ENCODE measurements around the gene SLC1A3.

SLC1A3 gene

DNA sequence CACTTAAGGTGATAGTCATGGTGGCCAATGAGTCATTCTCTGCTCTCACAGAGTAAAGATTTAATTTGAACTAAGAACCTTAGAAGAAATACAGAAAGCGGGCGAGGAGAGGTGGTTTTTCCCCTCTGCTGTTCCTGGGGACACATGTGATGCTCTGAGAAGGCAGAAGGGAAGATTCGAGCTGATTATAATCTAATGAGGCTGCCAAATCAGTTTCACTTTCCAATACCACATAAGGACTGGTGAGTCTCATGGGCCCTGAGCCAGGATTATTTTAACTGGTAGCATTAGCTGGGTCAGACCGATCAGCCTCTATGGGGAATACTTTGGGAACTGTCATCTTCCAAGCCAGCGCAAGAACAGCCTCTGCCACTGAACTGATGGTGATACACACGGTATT lies 116.5 kb downstream of the SLC1A3 start (continued):
- TF ChIP-seq, protein P1, sequence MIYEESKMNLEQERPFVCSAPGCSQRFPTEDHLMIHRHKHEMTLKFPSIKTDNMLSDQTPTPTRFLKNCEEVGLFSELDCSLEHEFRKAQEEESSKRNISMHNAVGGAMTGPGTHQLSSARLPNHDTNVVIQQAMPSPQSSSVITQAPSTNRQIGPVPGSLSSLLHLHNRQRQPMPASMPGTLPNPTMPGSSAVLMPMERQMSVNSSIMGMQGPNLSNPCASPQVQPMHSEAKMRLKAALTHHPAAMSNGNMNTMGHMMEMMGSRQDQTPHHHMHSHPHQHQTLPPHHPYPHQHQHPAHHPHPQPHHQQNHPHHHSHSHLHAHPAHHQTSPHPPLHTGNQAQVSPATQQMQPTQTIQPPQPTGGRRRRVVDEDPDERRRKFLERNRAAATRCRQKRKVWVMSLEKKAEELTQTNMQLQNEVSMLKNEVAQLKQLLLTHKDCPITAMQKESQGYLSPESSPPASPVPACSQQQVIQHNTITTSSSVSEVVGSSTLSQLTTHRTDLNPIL (CRISPR knock-in tag; IDR thresholded peaks at IDR 0.05; ENCODE audit: low read depth), result no peak
- TF ChIP-seq ISL1 (CRISPR knock-in tag; IDR thresholded peaks at IDR 0.05) (no peak), ZNF8 (CRISPR knock-in tag; IDR thresholded peaks at IDR 0.05) (no peak), ZC3H10 (CRISPR knock-in tag; IDR thresholded peaks at IDR 0.05) (no peak)
- TF ChIP-seq, protein P2, sequence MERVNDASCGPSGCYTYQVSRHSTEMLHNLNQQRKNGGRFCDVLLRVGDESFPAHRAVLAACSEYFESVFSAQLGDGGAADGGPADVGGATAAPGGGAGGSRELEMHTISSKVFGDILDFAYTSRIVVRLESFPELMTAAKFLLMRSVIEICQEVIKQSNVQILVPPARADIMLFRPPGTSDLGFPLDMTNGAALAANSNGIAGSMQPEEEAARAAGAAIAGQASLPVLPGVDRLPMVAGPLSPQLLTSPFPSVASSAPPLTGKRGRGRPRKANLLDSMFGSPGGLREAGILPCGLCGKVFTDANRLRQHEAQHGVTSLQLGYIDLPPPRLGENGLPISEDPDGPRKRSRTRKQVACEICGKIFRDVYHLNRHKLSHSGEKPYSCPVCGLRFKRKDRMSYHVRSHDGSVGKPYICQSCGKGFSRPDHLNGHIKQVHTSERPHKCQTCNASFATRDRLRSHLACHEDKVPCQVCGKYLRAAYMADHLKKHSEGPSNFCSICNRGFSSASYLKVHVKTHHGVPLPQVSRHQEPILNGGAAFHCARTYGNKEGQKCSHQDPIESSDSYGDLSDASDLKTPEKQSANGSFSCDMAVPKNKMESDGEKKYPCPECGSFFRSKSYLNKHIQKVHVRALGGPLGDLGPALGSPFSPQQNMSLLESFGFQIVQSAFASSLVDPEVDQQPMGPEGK (CRISPR knock-in tag; IDR thresholded peaks at IDR 0.05; ENCODE audit: borderline replicate concordance), result no peak

- no peak for TF ChIP-seq CSRNP3 (CRISPR knock-in tag; IDR thresholded peaks at IDR 0.05)
- TF ChIP-seq ZNF70 (CRISPR knock-in tag; IDR thresholded peaks at IDR 0.05), result no peak
- no peak for TF ChIP-seq RARB (CRISPR knock-in tag; IDR thresholded peaks at IDR 0.05)
- no peak for TF ChIP-seq ZC3H10 (CRISPR knock-in tag; IDR thresholded peaks at IDR 0.05)
- TF ChIP-seq, protein P1 (CRISPR knock-in tag; IDR thresholded peaks at IDR 0.05; ENCODE audit: low read depth), result no peak
- TF ChIP-seq, protein P3, sequence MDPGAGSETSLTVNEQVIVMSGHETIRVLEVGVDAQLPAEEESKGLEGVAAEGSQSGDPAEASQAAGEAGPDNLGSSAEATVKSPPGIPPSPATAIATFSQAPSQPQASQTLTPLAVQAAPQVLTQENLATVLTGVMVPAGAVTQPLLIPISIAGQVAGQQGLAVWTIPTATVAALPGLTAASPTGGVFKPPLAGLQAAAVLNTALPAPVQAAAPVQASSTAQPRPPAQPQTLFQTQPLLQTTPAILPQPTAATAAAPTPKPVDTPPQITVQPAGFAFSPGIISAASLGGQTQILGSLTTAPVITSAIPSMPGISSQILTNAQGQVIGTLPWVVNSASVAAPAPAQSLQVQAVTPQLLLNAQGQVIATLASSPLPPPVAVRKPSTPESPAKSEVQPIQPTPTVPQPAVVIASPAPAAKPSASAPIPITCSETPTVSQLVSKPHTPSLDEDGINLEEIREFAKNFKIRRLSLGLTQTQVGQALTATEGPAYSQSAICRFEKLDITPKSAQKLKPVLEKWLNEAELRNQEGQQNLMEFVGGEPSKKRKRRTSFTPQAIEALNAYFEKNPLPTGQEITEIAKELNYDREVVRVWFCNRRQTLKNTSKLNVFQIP (CRISPR knock-in tag; IDR thresholded peaks at IDR 0.05; ENCODE audit: borderline replicate concordance, low read depth), result no peak
- no peak for TF ChIP-seq ESRRG (CRISPR knock-in tag; IDR thresholded peaks at IDR 0.05)
- TF ChIP-seq OSR1 (CRISPR knock-in tag; IDR thresholded peaks at IDR 0.05), result no peak
- TF ChIP-seq, protein P2 (CRISPR knock-in tag; IDR thresholded peaks at IDR 0.05; ENCODE audit: borderline replicate concordance), result no peak
- no peak for TF ChIP-seq CSDC2 (CRISPR knock-in tag; IDR thresholded peaks at IDR 0.05)
- no peak for TF ChIP-seq PPARA (CRISPR knock-in tag; IDR thresholded peaks at IDR 0.05; ENCODE audit: borderline replicate concordance)
- no peak for TF ChIP-seq ARNTL (CRISPR knock-in tag; IDR thresholded peaks at IDR 0.05; ENCODE audit: borderline replicate concordance, low read depth)
- no peak for TF ChIP-seq ZNF565 (CRISPR knock-in tag; conservative IDR thresholded peaks at IDR 0.05; ENCODE audit: low read depth)
- TF ChIP-seq TCF4 (CRISPR knock-in tag; IDR thresholded peaks at IDR 0.05; ENCODE audit: borderline replicate concordance), result no peak
- no peak for ATAC-seq
These were observed 117.5 kb downstream of the SLC1A3 start for GRCh38 chr5:36723912-36724311.

- ATAC-seq, result no peak; the same call in 2 of the 3 replicates
- TF ChIP-seq ZFP3 (CRISPR knock-in tag; IDR thresholded peaks at IDR 0.05), result no peak
- TF ChIP-seq ZC3H10 (CRISPR knock-in tag; IDR thresholded peaks at IDR 0.05), result no peak
- no peak for TF ChIP-seq ESRRG (CRISPR knock-in tag; IDR thresholded peaks at IDR 0.05)
- no peak for TF ChIP-seq CSRNP3 (CRISPR knock-in tag; IDR thresholded peaks at IDR 0.05)
- no peak for TF ChIP-seq PPARA (CRISPR knock-in tag; IDR thresholded peaks at IDR 0.05; ENCODE audit: borderline replicate concordance)
- TF ChIP-seq OSR1 (CRISPR knock-in tag; IDR thresholded peaks at IDR 0.05), result no peak
- TF ChIP-seq ZNF70 (CRISPR knock-in tag; IDR thresholded peaks at IDR 0.05), result no peak
- TF ChIP-seq, protein P1 (CRISPR knock-in tag; IDR thresholded peaks at IDR 0.05; ENCODE audit: low read depth), result no peak
- TF ChIP-seq ARNTL (CRISPR knock-in tag; IDR thresholded peaks at IDR 0.05; ENCODE audit: borderline replicate concordance, low read depth), result no peak
- no peak for TF ChIP-seq ISL1 (CRISPR knock-in tag; IDR thresholded peaks at IDR 0.05)
- no peak for TF ChIP-seq TOX (CRISPR knock-in tag; IDR thresholded peaks at IDR 0.05; ENCODE audit: borderline replicate concordance)
- TF ChIP-seq, protein P2 (CRISPR knock-in tag; IDR thresholded peaks at IDR 0.05; ENCODE audit: borderline replicate concordance), result no peak
- no peak for TF ChIP-seq ZNF565 (CRISPR knock-in tag; conservative IDR thresholded peaks at IDR 0.05; ENCODE audit: low read depth)
- no peak for TF ChIP-seq RARB (CRISPR knock-in tag; IDR thresholded peaks at IDR 0.05)
- TF ChIP-seq BACH2 (CRISPR knock-in tag; IDR thresholded peaks at IDR 0.05; ENCODE audit: borderline replicate concordance), result no peak
- TF ChIP-seq ZNF8 (CRISPR knock-in tag; IDR thresholded peaks at IDR 0.05), result no peak
These were observed 118.3 kb downstream of the SLC1A3 start for GRCh38 chr5:36724467-36725332.

Data from SK-N-SH treated with all-trans-retinoic acid at 6 μM for 48 hours (cell line).